ENCODE data around the gene SLC16A4.

The SLC16A4 gene

GRCh38 chr1:110318046-110318445 is 72.8 kb downstream of the SLC16A4 start:
- H3K9ac ChIP-seq, result no peak overlapping the region
- no peak overlapping the region for H3K27ac ChIP-seq
- H3K27me3 ChIP-seq (ENCODE audit: insufficient read depth, low read depth), result no peaks in the 10 kb centered on the region
- no peak overlapping the region for H2AFZ ChIP-seq (ENCODE audit: low read depth)
- no peak overlapping the region for H3K4me2 ChIP-seq
- no peaks in the 10 kb centered on the region for H4K20me1 ChIP-seq (ENCODE audit: insufficient read depth)
- TF ChIP-seq, protein P1, sequence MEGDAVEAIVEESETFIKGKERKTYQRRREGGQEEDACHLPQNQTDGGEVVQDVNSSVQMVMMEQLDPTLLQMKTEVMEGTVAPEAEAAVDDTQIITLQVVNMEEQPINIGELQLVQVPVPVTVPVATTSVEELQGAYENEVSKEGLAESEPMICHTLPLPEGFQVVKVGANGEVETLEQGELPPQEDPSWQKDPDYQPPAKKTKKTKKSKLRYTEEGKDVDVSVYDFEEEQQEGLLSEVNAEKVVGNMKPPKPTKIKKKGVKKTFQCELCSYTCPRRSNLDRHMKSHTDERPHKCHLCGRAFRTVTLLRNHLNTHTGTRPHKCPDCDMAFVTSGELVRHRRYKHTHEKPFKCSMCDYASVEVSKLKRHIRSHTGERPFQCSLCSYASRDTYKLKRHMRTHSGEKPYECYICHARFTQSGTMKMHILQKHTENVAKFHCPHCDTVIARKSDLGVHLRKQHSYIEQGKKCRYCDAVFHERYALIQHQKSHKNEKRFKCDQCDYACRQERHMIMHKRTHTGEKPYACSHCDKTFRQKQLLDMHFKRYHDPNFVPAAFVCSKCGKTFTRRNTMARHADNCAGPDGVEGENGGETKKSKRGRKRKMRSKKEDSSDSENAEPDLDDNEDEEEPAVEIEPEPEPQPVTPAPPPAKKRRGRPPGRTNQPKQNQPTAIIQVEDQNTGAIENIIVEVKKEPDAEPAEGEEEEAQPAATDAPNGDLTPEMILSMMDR (conservative IDR thresholded peaks at IDR 0.05; ENCODE audit: low read depth, low read length), result no peak
- no peaks in the 10 kb centered on the region for H3K79me2 ChIP-seq (ENCODE audit: insufficient read depth, low read depth)
- H3K4me3 ChIP-seq (IDR thresholded peaks at IDR 0.05; ENCODE audit: insufficient read depth, low read depth, low read length), result no peak overlapping the region
- H3K36me3 ChIP-seq (ENCODE audit: insufficient read depth), result no peaks in the 10 kb centered on the region
- no peaks in the 10 kb centered on the region for H3K4me1 ChIP-seq (ENCODE audit: low read depth, poor library complexity, severe bottlenecking)

DNA sequence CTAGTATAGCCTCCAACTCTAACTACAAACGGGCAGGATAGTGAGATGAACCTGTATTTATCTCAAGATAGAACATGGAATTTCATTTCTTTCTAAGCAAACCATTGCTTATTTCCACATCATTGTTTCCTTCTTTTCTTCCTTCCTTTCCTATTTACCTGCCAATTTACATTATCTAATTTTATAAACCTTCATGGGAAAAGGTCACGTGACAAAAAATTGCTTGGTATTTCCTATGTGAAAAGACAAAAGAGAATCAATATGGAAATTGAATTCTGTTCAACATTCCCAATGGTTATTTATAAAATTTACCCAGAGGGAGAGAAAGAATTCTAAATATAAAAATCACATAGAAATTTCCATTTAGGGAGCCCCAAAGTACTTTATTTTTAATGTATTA is 74.1 kb downstream of the SLC16A4 start:
- Histone ChIP-seq H3K27ac (no peak overlapping the region), H3K36me3 (ENCODE audit: insufficient read depth) (no peaks in the 10 kb centered on the region), H3K4me1 (ENCODE audit: low read depth, poor library complexity, severe bottlenecking) (no peaks in the 10 kb centered on the region), H3K9ac (no peak overlapping the region), H3K4me2 (no peak overlapping the region), H4K20me1 (ENCODE audit: insufficient read depth) (no peaks in the 10 kb centered on the region), H3K79me2 (ENCODE audit: insufficient read depth, low read depth) (no peaks in the 10 kb centered on the region), H2AFZ (ENCODE audit: low read depth) (no peak overlapping the region), H3K27me3 (ENCODE audit: insufficient read depth, low read depth) (no peaks in the 10 kb centered on the region), H3K4me3 (IDR thresholded peaks at IDR 0.05; ENCODE audit: insufficient read depth, low read depth, low read length) (no peak overlapping the region)
- TF ChIP-seq, protein P1 (conservative IDR thresholded peaks at IDR 0.05; ENCODE audit: low read depth, low read length), result no peak
